Prostate gland (tissue), 2 donors: ENCODE measurements around the gene RBPJL. TPM values are rescaled to one million over a fixed set of nuclear protein-coding genes. Genes with fewer than 3 reads are reported as not detected.

Source experiments
- DNase-seq: peaks from one replicate; pipeline ENCODE4 v3.0.0-alpha.2; 2019; ENCODE audit warnings: low spot score
- H3K27ac ChIP-seq, 2 donors: fragments of 200-600 bp; sonication (generic); 2 replicates each; pipeline ENCODE4 v1.5.1; 2017 to 2019
- H3K27me3 ChIP-seq: fragments of 200-600 bp; sonication (generic); replicated peaks from 2 replicates; pipeline ENCODE4 v1.5.1; 2019; ENCODE audit not compliant: insufficient read depth
- H3K36me3 ChIP-seq, 2 donors: fragments of 200-600 bp; sonication (generic); 1 replicate in 1 of 2; 2 replicates in 1 of 2; pipeline versions ENCODE4 v1.5.1 to v1.8.1; 2017 to 2019
- H3K4me1 ChIP-seq: fragments of 200-600 bp; sonication (generic); replicated peaks from 2 replicates; pipeline ENCODE4 v1.5.1; 2019
- H3K4me3 ChIP-seq, 2 donors: fragments of 200-600 bp; sonication (generic); 2 replicates each; pipeline ENCODE4 v1.5.1; 2017 to 2019
- H3K9me3 ChIP-seq: fragments of 200-600 bp; sonication (generic); 2 replicates; pipeline ENCODE4 v1.5.1; 2017
- POLR2A ChIP-seq: fragments of 450-650 bp; IDR thresholded peaks from one replicate; pipeline ENCODE4 v1.6.1; 2016; ENCODE audit warnings: antibody characterized with exemption, mild to moderate bottlenecking
- POLR2AphosphoS5 ChIP-seq: sonication (generic); formaldehyde crosslinking; IDR thresholded peaks from one replicate; pipeline ENCODE4 v1.6.1; 2017; ENCODE audit warnings: antibody characterized with exemption
- WGBS: methylation state at CpG from one replicate; pipeline ENCODE4 v1.1.5; 2018; 5-methylcytosine and 5-hydroxymethylcytosine counted together
- intact Hi-C: fragments of 100-400 bp; cut with DNase I; formaldehyde crosslinking; loops from one replicate; pipeline ENCODE4 v1.14.2; 2022
- total RNA-seq, 2 donors: library from RNA; depleted of rRNA; stranded (reverse); fragments of >200 nt; gene quantifications; one replicate each; pipeline ENCODE4 v1.1.0, GENCODE V29; 2016
- TF ChIP-seq, protein P1 (sequence below), 4 experiments: fragments of 200-600 bp in 2 of 4; fragments of 450-650 bp in 2 of 4; sonication (generic) in 2 of 4; IDR thresholded peaks; 1 replicate in 3 of 4; 2 replicates in 1 of 4; pipeline ENCODE4 v1.5.1; 2016 to 2019; ENCODE audit warnings: antibody characterized with exemption in 4 of 4, mild to moderate bottlenecking in 2 of 4, moderate library complexity in 2 of 4

RBPJL gene
- total RNA-seq, 2 donors from 2014 or later = not detected

DNA sequence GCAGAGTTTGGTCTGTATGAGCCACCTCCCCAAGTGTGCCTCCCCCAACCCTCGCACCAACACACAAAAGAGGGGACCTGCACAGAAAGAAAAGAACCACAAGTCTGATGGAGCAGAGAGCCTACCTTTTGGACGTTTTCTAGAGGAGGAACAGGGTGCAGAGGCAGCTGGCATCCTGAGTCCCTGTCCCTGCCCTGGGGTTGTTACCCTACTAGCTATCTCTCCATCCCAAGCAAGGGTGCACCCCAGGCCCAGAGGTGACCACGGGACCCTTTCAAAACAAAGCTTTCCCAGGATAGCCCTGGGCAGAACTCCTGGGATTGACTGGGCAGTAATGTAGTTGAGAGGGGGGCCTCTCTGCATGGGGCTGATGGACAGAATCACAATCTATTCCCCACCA lies 11.2 kb downstream of the RBPJL start:
- peaks cover 6% of the 10 kb centered on the region for H3K27me3 ChIP-seq

GRCh38 chr20:45318386-45318939 lies 11.8 kb downstream of the RBPJL start:
- Histone ChIP-seq H3K27me3 (peaks cover 6% of the 10 kb centered on the region), H3K4me1 (no peaks in the 10 kb centered on the region), H3K4me3 (no peak overlapping the region), H3K36me3 (no peaks in the 10 kb centered on the region), H3K27ac (no peak overlapping the region), H3K9me3 (no peaks in the 10 kb centered on the region)
- intact Hi-C loops = loop anchor here (5.0 kb wide), 2 partner anchors 54 to 454 kb away; no protein-coding TSS in a partner anchor
- WGBS = 80% methylated on average over 7 of the region's 7 CpGs
- TF ChIP-seq, protein P1, sequence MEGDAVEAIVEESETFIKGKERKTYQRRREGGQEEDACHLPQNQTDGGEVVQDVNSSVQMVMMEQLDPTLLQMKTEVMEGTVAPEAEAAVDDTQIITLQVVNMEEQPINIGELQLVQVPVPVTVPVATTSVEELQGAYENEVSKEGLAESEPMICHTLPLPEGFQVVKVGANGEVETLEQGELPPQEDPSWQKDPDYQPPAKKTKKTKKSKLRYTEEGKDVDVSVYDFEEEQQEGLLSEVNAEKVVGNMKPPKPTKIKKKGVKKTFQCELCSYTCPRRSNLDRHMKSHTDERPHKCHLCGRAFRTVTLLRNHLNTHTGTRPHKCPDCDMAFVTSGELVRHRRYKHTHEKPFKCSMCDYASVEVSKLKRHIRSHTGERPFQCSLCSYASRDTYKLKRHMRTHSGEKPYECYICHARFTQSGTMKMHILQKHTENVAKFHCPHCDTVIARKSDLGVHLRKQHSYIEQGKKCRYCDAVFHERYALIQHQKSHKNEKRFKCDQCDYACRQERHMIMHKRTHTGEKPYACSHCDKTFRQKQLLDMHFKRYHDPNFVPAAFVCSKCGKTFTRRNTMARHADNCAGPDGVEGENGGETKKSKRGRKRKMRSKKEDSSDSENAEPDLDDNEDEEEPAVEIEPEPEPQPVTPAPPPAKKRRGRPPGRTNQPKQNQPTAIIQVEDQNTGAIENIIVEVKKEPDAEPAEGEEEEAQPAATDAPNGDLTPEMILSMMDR (IDR thresholded peaks at IDR 0.05) = no peak
- TF ChIP-seq POLR2AphosphoS5 (no peak), POLR2A (no peak)
- DNase-seq = no peak

More for the DNA sequence above, 11.2 kb downstream of the RBPJL start:
- H3K36me3 ChIP-seq = no peaks in the 10 kb centered on the region
- intact Hi-C loops = loop anchor here (2.0 to 5.0 kb wide), 3 partner anchors 54 to 454 kb away; no protein-coding TSS in a partner anchor
- 89% methylated on average over 3 of the region's 3 CpGs for WGBS
- no peaks in the 10 kb centered on the region for H3K4me1 ChIP-seq
- H3K9me3 ChIP-seq = no peaks in the 10 kb centered on the region
- TF ChIP-seq, protein P1 (IDR thresholded peaks at IDR 0.05) = no peak
- TF ChIP-seq POLR2AphosphoS5 (no peak), POLR2A (no peak)
- H3K4me3 ChIP-seq = no peak overlapping the region
- H3K27ac ChIP-seq = no peak overlapping the region
- no peak for DNase-seq

GRCh38 chr20:45318948-45319347 lies 12.3 kb downstream of the RBPJL start:
- Histone ChIP-seq H3K4me1 (no peaks in the 10 kb centered on the region), H3K27ac (no peak overlapping the region), H3K4me3 (no peak overlapping the region), H3K36me3 (no peaks in the 10 kb centered on the region), H3K27me3 (peaks cover 6% of the 10 kb centered on the region), H3K9me3 (no peaks in the 10 kb centered on the region)
- TF ChIP-seq, protein P1 (IDR thresholded peaks at IDR 0.05) = no peak
- TF ChIP-seq POLR2A (no peak), POLR2AphosphoS5 (no peak)
- intact Hi-C loops = loop anchor here (5.0 kb wide), 2 partner anchors 53 to 453 kb away; no protein-coding TSS in a partner anchor
- DNase-seq = no peak
- 82% methylated on average over 2 of the region's 2 CpGs for WGBS

GRCh38 chr20:45320948-45321595 lies 14.4 kb downstream of the RBPJL start:
- no peaks in the 10 kb centered on the region for H3K4me1 ChIP-seq
- H3K4me3 ChIP-seq = no peak overlapping the region
- no peak overlapping the region for H3K27ac ChIP-seq
- 84% methylated on average over 5 of the region's 5 CpGs for WGBS
- H3K9me3 ChIP-seq = no peaks in the 10 kb centered on the region
- no peaks in the 10 kb centered on the region for H3K36me3 ChIP-seq
- intact Hi-C loops = no loop called here
- peaks cover 5% of the 10 kb centered on the region for H3K27me3 ChIP-seq
- DNase-seq = no peak
- no peak for TF ChIP-seq POLR2AphosphoS5
- TF ChIP-seq, protein P1 (IDR thresholded peaks at IDR 0.05) = no peak
- TF ChIP-seq POLR2A = no peak

GRCh38 chr20:45322952-45323383 lies 16.3 kb downstream of the RBPJL start:
- Histone ChIP-seq H3K36me3 (no peaks in the 10 kb centered on the region), H3K27ac (no peak overlapping the region), H3K4me1 (no peaks in the 10 kb centered on the region), H3K4me3 (no peak overlapping the region), H3K27me3 (no peaks in the 10 kb centered on the region), H3K9me3 (no peaks in the 10 kb centered on the region)
- TF ChIP-seq POLR2A (no peak), POLR2AphosphoS5 (peak; percentile 60)
- TF ChIP-seq, protein P1 (IDR thresholded peaks at IDR 0.05) = peak in 3 of 4 experiments; percentile 17 to 59 (median 54)
- 65% methylated on average over 7 of the region's 7 CpGs for WGBS
- peak; percentile 58 for DNase-seq
- intact Hi-C loops = no loop called here
